H9 (cell line): ENCODE measurements around the gene TNFRSF11A. TPM values are rescaled to one million over a fixed set of nuclear protein-coding genes. Genes with fewer than 3 reads are reported as not detected.

ENCODE experiments used
- DNase-seq: peaks from one replicate; pipeline ENCODE4 v3.0.0-alpha.2; 2017
- H2AFZ ChIP-seq: one replicate; pipeline ENCODE4 v1.6.1; 2013; ENCODE audit warnings: mild to moderate bottlenecking, low read length, control low read depth, moderate library complexity
- H2AK5ac ChIP-seq: 2 replicates; pipeline ENCODE4 v1.6.1; 2013; ENCODE audit warnings: low read length, control low read depth, mixed read lengths; ENCODE audit not compliant: insufficient read length
- H2BK120ac ChIP-seq: one replicate; pipeline ENCODE4 v1.6.1; 2013; ENCODE audit warnings: low read depth, mild to moderate bottlenecking, low read length, control low read depth, inconsistent platforms; ENCODE audit not compliant: poor library complexity, severe bottlenecking
- H2BK12ac ChIP-seq: 2 replicates; pipeline ENCODE4 v1.6.1; 2013; ENCODE audit warnings: low read length, control low read depth, mixed read lengths, low read depth; ENCODE audit not compliant: insufficient read length
- H2BK15ac ChIP-seq: 2 replicates; pipeline ENCODE4 v1.6.1; 2013; ENCODE audit warnings: low read depth, low read length, control low read depth
- H2BK20ac ChIP-seq: one replicate; pipeline ENCODE4 v1.6.1; 2013; ENCODE audit warnings: low read depth, mild to moderate bottlenecking, low read length, control low read depth, inconsistent platforms; ENCODE audit not compliant: poor library complexity, severe bottlenecking
- H2BK5ac ChIP-seq: 2 replicates; pipeline ENCODE4 v1.6.1; 2013; ENCODE audit warnings: low read length, control low read depth, mixed read lengths; ENCODE audit not compliant: insufficient read length
- H3K14ac ChIP-seq: 2 replicates; pipeline ENCODE4 v1.6.1; 2013; ENCODE audit warnings: low read length, control low read depth; ENCODE audit not compliant: insufficient read depth
- H3K18ac ChIP-seq: 2 replicates; pipeline ENCODE4 v1.6.1; 2013; ENCODE audit warnings: low read depth, mild to moderate bottlenecking, mixed read lengths, low read length, control low read depth; ENCODE audit not compliant: insufficient read length
- H3K23ac ChIP-seq: 2 replicates; pipeline ENCODE4 v1.6.1; 2013; ENCODE audit warnings: low read length, control low read depth, mixed read lengths, low read depth; ENCODE audit not compliant: insufficient read length
- H3K23me2 ChIP-seq: 2 replicates; pipeline ENCODE4 v1.6.1; 2013; ENCODE audit warnings: low read depth, mild to moderate bottlenecking, mixed read lengths, low read length, control low read depth; ENCODE audit not compliant: insufficient read length, poor library complexity, severe bottlenecking
- H3K27ac ChIP-seq: 2 replicates; pipeline ENCODE4 v1.5.1; 2013; ENCODE audit warnings: low read length, control low read depth, mixed read lengths, low read depth; ENCODE audit not compliant: insufficient read length
- H3K27me3 ChIP-seq: 2 replicates; pipeline ENCODE4 v1.6.1; 2013; ENCODE audit warnings: low read length, control low read depth, inconsistent platforms; ENCODE audit not compliant: insufficient read depth
- H3K4ac ChIP-seq: 2 replicates; pipeline ENCODE4 v1.6.1; 2013; ENCODE audit warnings: low read depth, mild to moderate bottlenecking, control low read depth, inconsistent platforms, low read length, moderate library complexity
- H3K4me1 ChIP-seq: 2 replicates; pipeline ENCODE4 v1.6.1; 2013; ENCODE audit warnings: low read length, control low read depth, inconsistent platforms; ENCODE audit not compliant: insufficient read depth
- H3K4me2 ChIP-seq: 2 replicates; pipeline ENCODE4 v1.6.1; 2013; ENCODE audit warnings: low read length, control low read depth, mixed read lengths; ENCODE audit not compliant: insufficient read length, insufficient read depth
- H3K56ac ChIP-seq: 2 replicates; pipeline ENCODE4 v1.6.1; 2013; ENCODE audit warnings: low read depth, mild to moderate bottlenecking, mixed read lengths, low read length, control low read depth; ENCODE audit not compliant: insufficient read length
- H3K79me1 ChIP-seq: 2 replicates; pipeline ENCODE4 v1.6.1; 2013; ENCODE audit warnings: low read depth, mild to moderate bottlenecking, moderate library complexity, low read length, control low read depth, inconsistent platforms; ENCODE audit not compliant: insufficient read depth, poor library complexity, severe bottlenecking
- H3K79me2 ChIP-seq: 2 replicates; pipeline ENCODE4 v1.6.1; 2013; ENCODE audit warnings: low read length, control low read depth, inconsistent platforms; ENCODE audit not compliant: insufficient read depth
- H3K9ac ChIP-seq: 2 replicates; pipeline ENCODE4 v1.6.1; 2013; ENCODE audit warnings: low read length, control low read depth, mixed read lengths; ENCODE audit not compliant: insufficient read length; ENCODE audit errors: extremely low read depth
- H3K9me3 ChIP-seq: one replicate; pipeline ENCODE4 v1.6.1; 2013; ENCODE audit warnings: low read depth, low read length, inconsistent platforms; ENCODE audit not compliant: control insufficient read depth
- H3T11ph ChIP-seq: one replicate; pipeline ENCODE4 v1.6.1; 2013; ENCODE audit warnings: mild to moderate bottlenecking, low read length, control low read depth, inconsistent platforms
- H4K20me1 ChIP-seq: one replicate; pipeline ENCODE4 v1.6.1; 2013; ENCODE audit not compliant: control insufficient read depth, insufficient read length, insufficient read depth
- H4K5ac ChIP-seq: 2 replicates; pipeline ENCODE4 v1.6.1; 2013; ENCODE audit warnings: low read depth, mild to moderate bottlenecking, mixed read lengths, low read length, control low read depth; ENCODE audit not compliant: insufficient read length
- H4K8ac ChIP-seq: replicated peaks from 2 replicates; pipeline ENCODE4 v1.6.1; 2013; ENCODE audit warnings: low read length, control low read depth, mixed read lengths, low read depth; ENCODE audit not compliant: insufficient read length
- H4K91ac ChIP-seq: 2 replicates; pipeline ENCODE4 v1.6.1; 2013; ENCODE audit warnings: low read depth, mild to moderate bottlenecking, moderate library complexity, mixed read lengths, low read length, control low read depth; ENCODE audit not compliant: insufficient read length
- H3K27ac Mint-ChIP-seq, 3 experiments: 2 replicates in 2 of 3; 3 replicates in 1 of 3; pipeline ENCODE4 v1.8.0; 2020 to 2021; ENCODE audit warnings: mixed read lengths in 3 of 3, mild to moderate bottlenecking in 1 of 3, moderate library complexity in 1 of 3
- H3K27me3 Mint-ChIP-seq: 2 replicates; pipeline ENCODE4 v1.8.0; 2021; ENCODE audit warnings: low read depth, mild to moderate bottlenecking, moderate library complexity, mixed read lengths
- H3K36me3 Mint-ChIP-seq, 3 experiments: 2 replicates in 2 of 3; 3 replicates in 1 of 3; pipeline ENCODE4 v1.8.0; 2020 to 2021; ENCODE audit warnings: low read depth in 3 of 3, mixed read lengths in 3 of 3; ENCODE audit not compliant: insufficient read depth in 1 of 3
- H3K4me1 Mint-ChIP-seq, 2 experiments: 2 replicates each; pipeline ENCODE4 v1.8.0; 2020; ENCODE audit warnings: mixed read lengths in 2 of 2
- H3K4me3 Mint-ChIP-seq, 2 experiments: 2 replicates in 1 of 2; 3 replicates in 1 of 2; pipeline ENCODE4 v1.8.0; 2020 to 2021; ENCODE audit warnings: mild to moderate bottlenecking in 2 of 2, mixed read lengths in 2 of 2, moderate library complexity in 1 of 2
- H3K9me3 Mint-ChIP-seq, 2 experiments: 2 replicates in 1 of 2; 3 replicates in 1 of 2; pipeline ENCODE4 v1.8.0; 2020; ENCODE audit warnings: mild to moderate bottlenecking in 2 of 2, mixed read lengths in 2 of 2, moderate library complexity in 1 of 2
- WGBS: extraction: QIAGEN DNeasy Blood & Tissue Kit; methylation state at CpG from one replicate; pipeline ENCODE4 v1.1.7; 2013; ENCODE audit warnings: missing lambda C conversion rate, low lambda C conversion rate, mixed read lengths; ENCODE audit not compliant: insufficient read length; ENCODE audit errors: extremely low coverage; 5-methylcytosine and 5-hydroxymethylcytosine counted together
- total RNA-seq: library from RNA; stranded (reverse); gene quantifications from 2 replicates; pipeline ENCODE4 v1.2.1, GENCODE V29; 2021
- TF ChIP-seq, protein P1 (sequence below): fragments of 200-600 bp; sonication (generic); conservative IDR thresholded peaks from 3 replicates; pipeline ENCODE4 v1.8.0; 2021; ENCODE audit warnings: antibody characterized with exemption, mild to moderate bottlenecking

Gene TNFRSF11A
- total RNA-seq, 1 experiment from 2014 or later: 7.8 TPM

DNA sequence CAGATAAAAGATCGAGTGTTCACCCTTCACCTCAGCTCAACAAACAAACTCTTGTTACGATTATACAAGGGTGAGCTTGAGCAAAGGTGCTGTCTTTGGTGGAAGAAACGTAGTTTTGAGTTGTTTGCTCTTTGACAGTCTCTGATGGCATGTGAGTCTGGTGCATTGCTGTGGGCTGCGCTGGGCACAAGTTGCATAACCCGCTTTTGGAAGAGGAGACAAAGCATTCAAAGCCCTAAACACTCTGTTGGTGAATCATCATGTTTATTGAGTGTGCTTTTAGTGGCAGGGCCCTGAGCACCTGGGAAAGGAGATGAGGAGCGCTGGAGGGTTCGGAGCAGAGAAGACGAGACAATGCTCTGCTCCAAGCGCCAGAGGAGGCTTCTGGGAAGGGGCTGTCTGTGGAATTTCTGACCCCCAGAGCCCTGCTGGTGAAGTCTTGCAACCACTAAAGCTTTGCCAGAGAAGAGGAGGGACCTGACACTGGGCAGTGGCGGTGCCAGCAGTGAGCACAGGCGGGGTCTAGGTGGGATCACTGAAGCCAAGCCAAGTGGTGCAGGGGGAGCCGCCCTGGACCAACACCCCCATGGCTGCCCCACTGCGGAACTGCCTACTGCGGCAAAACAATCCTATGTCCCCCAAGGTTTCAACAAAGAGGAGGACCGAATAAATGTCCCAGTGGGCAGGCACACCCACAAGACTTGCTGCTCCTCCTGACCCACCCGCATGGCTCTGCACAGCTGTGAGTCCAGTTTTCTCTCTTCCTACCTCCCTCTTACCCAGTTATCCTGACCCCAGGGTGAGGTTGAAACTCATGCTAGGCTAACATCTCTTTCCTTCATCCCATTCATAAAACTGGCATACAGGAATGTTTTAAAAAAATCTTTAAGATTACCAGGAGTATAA lies 64.0 kb downstream of the TNFRSF11A start:
- H3K9me3 ChIP-seq: peaks cover 8% of the 10 kb centered on the region
- no peaks in the 10 kb centered on the region for H3K79me2 ChIP-seq
- no peak overlapping the region for H3K23ac ChIP-seq
- no peak overlapping the region for H3K9ac ChIP-seq
- no peak overlapping the region for H2BK5ac ChIP-seq
- WGBS: no CpG with 5 or more reads among the region's 16 CpGs
- no peak overlapping the region for H2BK15ac ChIP-seq
- no peaks in the 10 kb centered on the region for H4K20me1 ChIP-seq
- no peaks in the 10 kb centered on the region for H3K23me2 ChIP-seq
- H3K9me3 Mint-ChIP-seq: peaks cover 10 to 12% of the 10 kb centered on the region in 2 experiments
- peak overlapping the region in 1 of 3 experiments; percentile 77; a peak in 2 of 7 replicates for H3K27ac Mint-ChIP-seq
- H3K27me3 Mint-ChIP-seq: peaks cover under 1% of the 10 kb centered on the region
- no peaks in the 10 kb centered on the region for H3K27me3 ChIP-seq
- H4K5ac ChIP-seq: no peak overlapping the region
- no peak overlapping the region for H2AFZ ChIP-seq
- peaks cover 29 to 35% of the 10 kb centered on the region in 2 experiments for H3K4me1 Mint-ChIP-seq
- H3K4ac ChIP-seq: no peak overlapping the region
- H2BK12ac ChIP-seq: no peak overlapping the region
- no peak overlapping the region for H2AK5ac ChIP-seq
- no peak overlapping the region for H3K4me2 ChIP-seq
- DNase-seq: no peak
- no peak overlapping the region for H3K18ac ChIP-seq
- no peak overlapping the region for H3K14ac ChIP-seq
- no peak overlapping the region for H3K56ac ChIP-seq
- TF ChIP-seq, protein P1, sequence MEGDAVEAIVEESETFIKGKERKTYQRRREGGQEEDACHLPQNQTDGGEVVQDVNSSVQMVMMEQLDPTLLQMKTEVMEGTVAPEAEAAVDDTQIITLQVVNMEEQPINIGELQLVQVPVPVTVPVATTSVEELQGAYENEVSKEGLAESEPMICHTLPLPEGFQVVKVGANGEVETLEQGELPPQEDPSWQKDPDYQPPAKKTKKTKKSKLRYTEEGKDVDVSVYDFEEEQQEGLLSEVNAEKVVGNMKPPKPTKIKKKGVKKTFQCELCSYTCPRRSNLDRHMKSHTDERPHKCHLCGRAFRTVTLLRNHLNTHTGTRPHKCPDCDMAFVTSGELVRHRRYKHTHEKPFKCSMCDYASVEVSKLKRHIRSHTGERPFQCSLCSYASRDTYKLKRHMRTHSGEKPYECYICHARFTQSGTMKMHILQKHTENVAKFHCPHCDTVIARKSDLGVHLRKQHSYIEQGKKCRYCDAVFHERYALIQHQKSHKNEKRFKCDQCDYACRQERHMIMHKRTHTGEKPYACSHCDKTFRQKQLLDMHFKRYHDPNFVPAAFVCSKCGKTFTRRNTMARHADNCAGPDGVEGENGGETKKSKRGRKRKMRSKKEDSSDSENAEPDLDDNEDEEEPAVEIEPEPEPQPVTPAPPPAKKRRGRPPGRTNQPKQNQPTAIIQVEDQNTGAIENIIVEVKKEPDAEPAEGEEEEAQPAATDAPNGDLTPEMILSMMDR: no peak
- H2BK120ac ChIP-seq: no peak overlapping the region
- no peaks in the 10 kb centered on the region; the same call in 1 of the 2 replicates for H3K4me1 ChIP-seq
- H3T11ph ChIP-seq: no peak overlapping the region
- H3K79me1 ChIP-seq: no peaks in the 10 kb centered on the region
- peaks cover 17 to 18% (median 17%) of the 10 kb centered on the region in 3 experiments for H3K36me3 Mint-ChIP-seq
- H3K27ac ChIP-seq: no peak overlapping the region
- no peak overlapping the region for H4K8ac ChIP-seq
- no peak overlapping the region for H4K91ac ChIP-seq
- H2BK20ac ChIP-seq: no peak overlapping the region
- no peak overlapping the region for H3K4me3 Mint-ChIP-seq
